Type B pancreatic cell (in vitro differentiated cells): ENCODE data around the gene ENTPD8. TPM values are rescaled to one million over a fixed set of nuclear protein-coding genes. Genes with fewer than 3 reads are reported as not detected.

ENCODE experiments used
- DNase-seq: peaks from one replicate; pipeline ENCODE4 v3.0.0; 2021; ENCODE audit warnings: mixed read lengths; ENCODE audit not compliant: unreplicated experiment; ENCODE audit errors: extremely low spot score
- H3K27ac Mint-ChIP-seq: 2 replicates; pipeline ENCODE4 v1.8.0; 2021; ENCODE audit warnings: mild to moderate bottlenecking, mixed read lengths
- H3K27me3 Mint-ChIP-seq: 2 replicates; pipeline ENCODE4 v1.8.0; 2021; ENCODE audit warnings: mixed read lengths
- H3K36me3 Mint-ChIP-seq: 2 replicates; pipeline ENCODE4 v1.8.0; 2021; ENCODE audit warnings: mixed read lengths
- H3K4me1 Mint-ChIP-seq: one replicate; pipeline ENCODE4 v1.8.0; 2021; ENCODE audit warnings: mixed read lengths; ENCODE audit not compliant: unreplicated experiment
- H3K4me3 Mint-ChIP-seq: 2 replicates; pipeline ENCODE4 v1.8.0; 2021; ENCODE audit warnings: mild to moderate bottlenecking, mixed read lengths
- H3K9me3 Mint-ChIP-seq: 2 replicates; pipeline ENCODE4 v1.8.0; 2021; ENCODE audit warnings: mixed read lengths
- total RNA-seq: library from RNA; stranded (reverse); gene quantifications from 2 replicates; pipeline ENCODE4 v1.2.1, GENCODE V29; 2021; ENCODE audit warnings: low replicate concordance
- TF ChIP-seq, protein P1 (sequence below): fragments of 200-600 bp; sonication (generic); conservative IDR thresholded peaks from 2 replicates; pipeline ENCODE4 v1.5.0; 2021; ENCODE audit warnings: antibody characterized with exemption, mild to moderate bottlenecking

The ENTPD8 gene
- total RNA-seq, 1 donor from 2014 or later, result 2.1 TPM

DNA sequence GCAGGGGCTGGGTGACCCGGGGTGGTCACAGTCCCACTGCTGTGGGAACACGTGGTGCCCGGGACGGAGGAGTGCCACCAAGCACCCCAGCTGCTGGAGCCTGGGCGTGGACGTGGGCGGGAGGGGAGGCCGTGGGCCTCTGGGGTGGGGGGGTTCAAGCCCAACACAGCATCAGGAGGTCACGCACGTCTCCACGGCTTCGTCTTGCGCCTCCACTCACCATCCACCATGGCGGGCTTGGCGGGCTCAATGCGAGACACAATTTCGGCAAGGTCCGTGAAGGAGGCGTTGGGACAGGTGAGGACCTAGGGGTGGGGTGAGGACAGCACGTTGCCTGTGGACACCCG, 20.1 kb upstream of the ENTPD8 start:
- no peaks in the 10 kb centered on the region for H3K9me3 Mint-ChIP-seq
- DNase-seq, result no peak
- no peaks in the 10 kb centered on the region for H3K4me1 Mint-ChIP-seq
- no peak overlapping the region for H3K4me3 Mint-ChIP-seq
- no peaks in the 10 kb centered on the region for H3K36me3 Mint-ChIP-seq
- TF ChIP-seq, protein P1, sequence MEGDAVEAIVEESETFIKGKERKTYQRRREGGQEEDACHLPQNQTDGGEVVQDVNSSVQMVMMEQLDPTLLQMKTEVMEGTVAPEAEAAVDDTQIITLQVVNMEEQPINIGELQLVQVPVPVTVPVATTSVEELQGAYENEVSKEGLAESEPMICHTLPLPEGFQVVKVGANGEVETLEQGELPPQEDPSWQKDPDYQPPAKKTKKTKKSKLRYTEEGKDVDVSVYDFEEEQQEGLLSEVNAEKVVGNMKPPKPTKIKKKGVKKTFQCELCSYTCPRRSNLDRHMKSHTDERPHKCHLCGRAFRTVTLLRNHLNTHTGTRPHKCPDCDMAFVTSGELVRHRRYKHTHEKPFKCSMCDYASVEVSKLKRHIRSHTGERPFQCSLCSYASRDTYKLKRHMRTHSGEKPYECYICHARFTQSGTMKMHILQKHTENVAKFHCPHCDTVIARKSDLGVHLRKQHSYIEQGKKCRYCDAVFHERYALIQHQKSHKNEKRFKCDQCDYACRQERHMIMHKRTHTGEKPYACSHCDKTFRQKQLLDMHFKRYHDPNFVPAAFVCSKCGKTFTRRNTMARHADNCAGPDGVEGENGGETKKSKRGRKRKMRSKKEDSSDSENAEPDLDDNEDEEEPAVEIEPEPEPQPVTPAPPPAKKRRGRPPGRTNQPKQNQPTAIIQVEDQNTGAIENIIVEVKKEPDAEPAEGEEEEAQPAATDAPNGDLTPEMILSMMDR, result no peak
- peaks cover 4% of the 10 kb centered on the region for H3K27me3 Mint-ChIP-seq
- H3K27ac Mint-ChIP-seq, result no peak overlapping the region

DNA sequence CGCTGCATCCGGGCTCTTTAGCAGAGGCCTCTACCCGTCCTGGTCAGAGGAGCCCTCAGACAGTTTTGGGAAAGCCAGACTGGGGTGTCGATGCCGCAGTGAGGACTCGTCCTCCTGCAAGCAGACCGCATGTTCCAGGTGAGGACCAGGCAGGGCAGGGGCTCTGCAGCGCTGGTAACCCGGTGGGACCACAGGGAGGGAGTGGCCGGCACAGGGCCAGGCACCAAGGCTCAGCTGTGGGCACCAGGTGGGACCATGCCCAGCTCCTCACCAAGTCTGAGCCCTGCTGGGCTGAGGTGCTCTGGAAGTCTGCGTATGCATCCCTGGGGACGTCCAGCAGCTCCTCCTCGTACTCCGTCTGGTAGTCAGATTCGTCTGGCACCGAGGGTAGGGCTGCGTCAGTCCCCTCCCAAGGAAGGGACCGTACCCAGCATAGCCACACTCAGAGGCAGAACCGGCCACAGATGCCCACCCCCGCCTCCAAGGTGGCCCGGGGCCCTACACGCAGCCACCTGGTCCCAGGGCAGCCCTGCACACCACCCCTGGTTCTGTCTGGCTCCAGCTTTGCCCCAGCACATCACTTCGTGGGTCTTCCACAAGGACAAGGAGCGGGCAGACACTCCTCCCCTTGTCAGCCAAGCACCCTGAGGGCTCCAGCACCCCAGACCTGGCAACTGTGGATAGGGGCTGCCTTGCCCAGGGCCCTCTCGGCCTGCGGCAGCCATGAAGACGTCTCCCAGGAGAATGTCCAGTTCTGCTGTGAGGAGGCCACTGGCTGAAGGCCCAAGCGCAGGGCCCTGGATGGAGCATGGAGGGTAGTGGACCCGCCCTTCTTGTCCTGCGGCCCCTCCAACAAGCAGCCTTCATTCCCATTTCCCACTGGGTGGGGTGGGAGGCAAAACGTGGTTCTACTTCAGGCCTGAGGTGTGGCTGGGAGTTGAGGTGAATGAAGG, 19.5 kb upstream of the ENTPD8 start:
- H3K4me1 Mint-ChIP-seq, result no peaks in the 10 kb centered on the region
- no peak overlapping the region for H3K27ac Mint-ChIP-seq
- H3K36me3 Mint-ChIP-seq, result no peaks in the 10 kb centered on the region
- no peak overlapping the region for H3K4me3 Mint-ChIP-seq
- DNase-seq, result no peak
- TF ChIP-seq, protein P1, result no peak
- no peaks in the 10 kb centered on the region for H3K9me3 Mint-ChIP-seq
- H3K27me3 Mint-ChIP-seq, result peaks cover 4% of the 10 kb centered on the region

DNA sequence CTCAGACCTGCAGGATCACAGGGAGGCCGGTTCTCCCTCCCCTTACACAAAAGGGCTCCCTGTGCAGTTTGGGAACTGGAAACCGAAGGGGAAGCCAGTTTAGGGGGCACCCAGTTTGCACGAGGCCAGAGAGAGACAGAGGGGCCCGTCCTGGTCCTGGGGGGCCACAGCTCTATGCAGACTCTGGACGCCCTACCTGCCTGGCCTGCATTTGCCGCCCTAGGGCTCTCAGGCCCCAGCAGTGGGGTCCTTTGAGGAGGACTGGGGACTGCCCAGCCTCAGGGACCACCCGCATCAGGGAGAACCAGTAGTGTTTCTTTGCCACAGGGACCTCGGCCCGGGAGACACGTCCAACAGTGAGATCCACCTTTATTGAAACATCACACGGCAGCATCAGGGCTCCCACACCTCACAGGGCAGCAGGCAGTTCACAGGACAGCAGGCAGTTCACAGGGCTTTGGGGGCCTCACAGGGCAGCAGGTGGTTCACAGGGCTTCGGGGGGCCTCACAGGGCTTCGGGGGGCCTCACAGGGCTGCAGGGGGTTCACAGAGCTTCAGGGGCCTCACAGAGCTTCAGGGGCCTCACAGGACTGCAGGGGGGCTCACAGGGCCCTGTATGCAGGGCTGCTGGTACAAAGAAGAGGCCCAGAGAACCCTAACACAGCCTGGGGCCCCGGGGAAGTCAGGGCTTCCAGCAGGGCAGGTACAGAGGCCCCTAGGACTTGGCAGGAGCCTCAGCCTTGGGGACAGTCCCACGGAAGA, 18.6 kb upstream of the ENTPD8 start:
- TF ChIP-seq, protein P1, result no peak
- no peak for DNase-seq
- peak overlapping the region; percentile 63 for H3K27ac Mint-ChIP-seq
- no peaks in the 10 kb centered on the region for H3K9me3 Mint-ChIP-seq
- peaks cover 4% of the 10 kb centered on the region for H3K27me3 Mint-ChIP-seq
- no peaks in the 10 kb centered on the region for H3K36me3 Mint-ChIP-seq
- H3K4me3 Mint-ChIP-seq, result peak overlapping the region; percentile 63
- no peaks in the 10 kb centered on the region for H3K4me1 Mint-ChIP-seq

DNA sequence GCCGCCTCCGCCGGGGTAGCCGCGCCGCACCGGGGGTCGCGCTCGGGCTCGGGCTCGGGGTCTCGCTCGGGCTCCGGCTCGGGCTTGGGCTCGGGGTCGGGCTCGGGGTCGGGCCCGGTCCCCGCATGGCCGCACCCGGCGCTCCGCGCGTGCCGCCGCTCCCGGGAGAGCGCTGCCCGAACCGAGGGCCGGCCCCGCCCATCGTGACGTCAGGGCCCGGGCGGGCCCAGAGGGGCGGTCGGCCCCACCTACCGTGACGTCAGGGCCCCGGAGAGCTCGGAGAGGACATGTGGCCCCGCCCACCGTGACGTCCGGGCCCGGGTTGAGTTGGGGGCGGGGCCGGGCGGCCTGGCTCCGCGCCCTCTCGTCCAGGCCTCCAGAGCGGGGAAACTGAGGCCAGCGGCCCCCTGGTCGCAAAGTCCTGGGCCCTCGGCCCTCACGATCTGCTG, 18.0 kb upstream of the ENTPD8 start, which contains the start of gene NSMF:
TSS of gene NSMF (minus strand) at position 183 of the 449 bp plus-strand sequence. CDS start 232 bp downstream, outside the sequence.
- TF ChIP-seq, protein P1, result no peak
- Mint-ChIP-seq H3K36me3 (no peaks in the 10 kb centered on the region), H3K27me3 (peaks cover 4% of the 10 kb centered on the region), H3K4me3 (peak within 1 kb of the TSS; percentile 63), H3K27ac (peak within 1 kb of the TSS; percentile 63), H3K4me1 (no peaks in the 10 kb centered on the region), H3K9me3 (no peaks in the 10 kb centered on the region)
- peak; percentile 97 for DNase-seq

DNA sequence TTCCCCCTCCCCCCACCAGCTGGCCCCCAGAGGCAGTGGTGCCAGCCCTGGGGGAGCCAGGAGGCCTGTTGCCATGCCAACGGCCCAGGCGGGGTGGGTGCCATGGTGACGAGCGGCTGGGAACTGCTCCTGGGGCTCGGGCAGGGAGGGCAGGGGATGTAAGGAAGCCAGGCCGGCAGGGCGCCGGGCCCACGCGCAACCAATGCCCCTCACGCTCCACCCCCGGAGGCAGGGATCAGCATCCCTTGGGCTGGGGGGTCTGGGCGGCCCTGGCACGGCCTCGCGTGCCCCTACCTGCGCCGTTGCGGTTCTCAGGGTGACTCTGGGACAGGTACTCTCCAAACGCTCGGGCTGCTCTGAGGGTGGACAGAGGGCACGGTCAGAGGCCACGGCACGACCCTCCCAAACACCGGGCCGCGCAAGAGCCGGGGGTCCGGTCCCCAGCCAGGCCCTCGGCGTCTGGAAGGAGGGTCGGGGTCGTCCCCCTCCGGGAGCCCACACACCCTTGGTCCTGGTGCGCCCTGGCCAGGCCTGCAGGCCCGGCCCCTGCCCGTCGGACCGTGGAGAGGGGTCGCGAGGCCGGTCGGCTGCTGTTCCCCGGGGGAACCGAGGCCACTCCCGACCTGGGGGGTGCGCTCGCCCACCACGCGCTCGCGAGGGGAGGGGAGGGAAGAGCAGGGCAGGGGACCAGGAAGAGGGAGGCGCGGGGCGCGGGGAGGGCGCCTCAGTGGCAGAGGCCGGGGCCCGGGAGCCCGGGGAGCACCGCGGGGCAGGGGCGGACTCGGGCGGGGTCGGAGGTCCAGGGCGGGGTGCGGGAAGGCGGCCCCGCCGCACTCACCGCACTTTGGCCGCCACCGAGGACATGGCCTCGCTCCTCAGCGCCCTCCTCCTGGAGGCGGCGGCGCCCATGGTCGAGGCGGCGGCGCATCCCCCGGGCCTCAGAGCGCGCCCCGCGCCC, 17.3 kb upstream of the ENTPD8 start:
- DNase-seq, result no peak
- no peaks in the 10 kb centered on the region for H3K36me3 Mint-ChIP-seq
- H3K4me3 Mint-ChIP-seq, result peak overlapping the region; percentile 34
- H3K4me1 Mint-ChIP-seq, result no peaks in the 10 kb centered on the region
- H3K27ac Mint-ChIP-seq, result no peak overlapping the region
- peaks cover 4% of the 10 kb centered on the region for H3K27me3 Mint-ChIP-seq
- TF ChIP-seq, protein P1, result no peak
- H3K9me3 Mint-ChIP-seq, result no peaks in the 10 kb centered on the region
